ENCODE measurements around the gene MIGA1. TPM values are rescaled to one million over a fixed set of nuclear protein-coding genes. Genes with fewer than 3 reads are reported as not detected.

MIGA1 gene
- total and polyA plus RNA-seq, 2 of the 13 experiments (the other 11 are each of a cell fraction or from before 2014, with no cell fraction given): 3.8 to 6.6 TPM

GRCh38 chr1:77891200-77891599, 111.8 kb downstream of the MIGA1 start:
- ChIA-PET POLR2A (no interaction called here), CTCF (ENCODE audit: low intra/inter-chr PET ratio, low total read pairs) (no interaction called here)
- BruUV-seq (replicated peaks): no TSS peak
- H3K36me3 ChIP-seq (replicated peaks in 1 of 2; ENCODE audit: control insufficient read depth in 1 of 2, insufficient read depth in 2 of 2, low read length in 2 of 2): no peaks in the 10 kb centered on the region
- H3K4me1 ChIP-seq (ENCODE audit: insufficient read depth, low read length): peaks cover 13% of the 10 kb centered on the region
- no peaks in the 10 kb centered on the region for H3K79me2 ChIP-seq (ENCODE audit: insufficient read depth, low read length)
- DNase-seq (ENCODE audit: low spot score): no peak
- no peak overlapping the region for H3K4me3 ChIP-seq (replicated peaks in 1 of 3; ENCODE audit: insufficient read depth in 1 of 3, low read depth in 2 of 3, low read length in 3 of 3)
- H3K9ac ChIP-seq (ENCODE audit: insufficient read depth, low read depth, low read length): no peak overlapping the region
- no peaks in the 10 kb centered on the region for H3K9me3 ChIP-seq (ENCODE audit: low read length)
- no peak overlapping the region for H2AFZ ChIP-seq (ENCODE audit: low read length)
- WGBS (ENCODE audit: low lambda C conversion rate): 98% methylated on average over 1 of the region's 1 CpG
- H3K27ac ChIP-seq (ENCODE audit: extremely low read length, insufficient read depth, low read length): no peak overlapping the region
- H3K27me3 ChIP-seq (ENCODE audit: control insufficient read depth in 1 of 2, insufficient read depth in 2 of 2, low read length in 2 of 2): no peaks in the 10 kb centered on the region; a peak in 1 of 5 replicates
- no peak overlapping the region for H3K4me2 ChIP-seq (ENCODE audit: low read depth, low read length)
- H4K20me1 ChIP-seq (ENCODE audit: insufficient read depth, low read length): no peaks in the 10 kb centered on the region
- in situ Hi-C loops (cut with HindIII; ENCODE audit: extremely low pct_ligation_motif_present, low pct_unique_long_range_greater_than_20kb) (no loop called here), intact Hi-C loops (cut with micrococcal nuclease; ENCODE audit: unreplicated experiment) (no loop called here)
- ATAC-seq: no peak
- TF ChIP-seq GMEB2 (CRISPR knock-in tag; IDR thresholded peaks at IDR 0.05; ENCODE audit: low read depth) (no peak), ZNF775 (CRISPR knock-in tag; IDR thresholded peaks at IDR 0.05; ENCODE audit: borderline replicate concordance) (no peak), MTF2 (CRISPR knock-in tag; IDR thresholded peaks at IDR 0.05; ENCODE audit: borderline replicate concordance) (no peak), TMF1 (CRISPR knock-in tag; IDR thresholded peaks at IDR 0.05; ENCODE audit: low read depth) (no peak)
- FAIRE-seq: no peak

GRCh38 chr1:77899647-77900320, 120.3 kb downstream of the MIGA1 start:
- ATAC-seq (peak; percentile 56), DNase-seq (ENCODE audit: low spot score) (peak; percentile 59), FAIRE-seq (no peak)
- H3K9me3 ChIP-seq (ENCODE audit: low read length): no peaks in the 10 kb centered on the region
- in situ Hi-C loops (cut with HindIII; ENCODE audit: extremely low pct_ligation_motif_present, low pct_unique_long_range_greater_than_20kb): no loop called here
- no peaks in the 10 kb centered on the region for H3K36me3 ChIP-seq (replicated peaks in 1 of 2; ENCODE audit: control insufficient read depth in 1 of 2, insufficient read depth in 2 of 2, low read length in 2 of 2)
- H2AFZ ChIP-seq (ENCODE audit: low read length): no peak overlapping the region
- ChIA-PET CTCF (ENCODE audit: low intra/inter-chr PET ratio, low total read pairs) (interaction anchor here (1.5 kb wide), 1 partner anchor 75 kb away, joined by 3 read pairs; no protein-coding TSS in a partner anchor), POLR2A (interaction anchor here (1.0 to 1.4 kb wide), 2 partner anchors 11 to 105 kb away, joined by 3 to 6 read pairs; partner anchors contain the start of genes DNAJB4 and NEXN)
- peaks cover 15% of the 10 kb centered on the region for H3K4me1 ChIP-seq (ENCODE audit: insufficient read depth, low read length)
- H3K79me2 ChIP-seq (ENCODE audit: insufficient read depth, low read length): no peaks in the 10 kb centered on the region
- no peak overlapping the region for H3K27ac ChIP-seq (ENCODE audit: extremely low read length, insufficient read depth, low read length)
- H3K4me3 ChIP-seq (replicated peaks in 1 of 3; ENCODE audit: insufficient read depth in 1 of 3, low read depth in 2 of 3, low read length in 3 of 3): no peak overlapping the region
- no peaks in the 10 kb centered on the region for H4K20me1 ChIP-seq (ENCODE audit: insufficient read depth, low read length)
- 0 out of 2 replicates have a peak overlapping the region, but pooled peaks have one; percentile 5 for H3K4me2 ChIP-seq (ENCODE audit: low read depth, low read length)
- 38% methylated on average over 4 of the region's 4 CpGs for WGBS (ENCODE audit: low lambda C conversion rate)
- intact Hi-C loops (cut with micrococcal nuclease; ENCODE audit: unreplicated experiment): no loop called here
- no peaks in the 10 kb centered on the region for H3K27me3 ChIP-seq (ENCODE audit: control insufficient read depth in 1 of 2, insufficient read depth in 2 of 2, low read length in 2 of 2)
- no TSS peak for BruUV-seq (replicated peaks)
- no peak overlapping the region for H3K9ac ChIP-seq (ENCODE audit: insufficient read depth, low read depth, low read length)
- TF ChIP-seq ZBTB2 (CRISPR knock-in tag; IDR thresholded peaks at IDR 0.05; ENCODE audit: low read depth) (no peak), SRY (CRISPR knock-in tag; IDR thresholded peaks at IDR 0.05) (no peak), SNAPC5 (CRISPR knock-in tag; IDR thresholded peaks at IDR 0.05; ENCODE audit: borderline replicate concordance) (no peak), ZNF703 (CRISPR knock-in tag; IDR thresholded peaks at IDR 0.05; ENCODE audit: borderline replicate concordance) (no peak), ZNF616 (CRISPR knock-in tag; IDR thresholded peaks at IDR 0.05; ENCODE audit: low read depth) (no peak), STAT6 (CRISPR knock-in tag; IDR thresholded peaks at IDR 0.05; ENCODE audit: borderline replicate concordance) (no peak), NFE2L2 (IDR thresholded peaks at IDR 0.05; ENCODE audit: low read length) (no peak), ZNF160 (CRISPR knock-in tag; IDR thresholded peaks at IDR 0.05) (no peak)

All from HepG2 (cell line).